Measurements from ENCODE around the gene RAB11FIP4.
"Not testable (repeated sequence)": the region's sequence is repeated elsewhere in the genome, so short reads cannot be mapped to it uniquely, and the experiment has no call there.

RAB11FIP4 gene, protein sequence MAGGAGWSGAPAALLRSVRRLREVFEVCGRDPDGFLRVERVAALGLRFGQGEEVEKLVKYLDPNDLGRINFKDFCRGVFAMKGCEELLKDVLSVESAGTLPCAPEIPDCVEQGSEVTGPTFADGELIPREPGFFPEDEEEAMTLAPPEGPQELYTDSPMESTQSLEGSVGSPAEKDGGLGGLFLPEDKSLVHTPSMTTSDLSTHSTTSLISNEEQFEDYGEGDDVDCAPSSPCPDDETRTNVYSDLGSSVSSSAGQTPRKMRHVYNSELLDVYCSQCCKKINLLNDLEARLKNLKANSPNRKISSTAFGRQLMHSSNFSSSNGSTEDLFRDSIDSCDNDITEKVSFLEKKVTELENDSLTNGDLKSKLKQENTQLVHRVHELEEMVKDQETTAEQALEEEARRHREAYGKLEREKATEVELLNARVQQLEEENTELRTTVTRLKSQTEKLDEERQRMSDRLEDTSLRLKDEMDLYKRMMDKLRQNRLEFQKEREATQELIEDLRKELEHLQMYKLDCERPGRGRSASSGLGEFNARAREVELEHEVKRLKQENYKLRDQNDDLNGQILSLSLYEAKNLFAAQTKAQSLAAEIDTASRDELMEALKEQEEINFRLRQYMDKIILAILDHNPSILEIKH

GRCh38 chr17:31391496-31391949 lies at the start of gene RAB11FIP4:
Gene RAB11FIP4, plus strand, starts transcription at chr17:31391675. Its CDS starts 178 bp downstream, at chr17:31391853.
- DNase-seq, result no peak

GRCh38 chr17:31345191-31345747 lies 46.2 kb upstream of the RAB11FIP4 start:
- not testable (repeated sequence) for DNase-seq

GRCh38 chr17:31349454-31349853 lies 42.0 kb upstream of the RAB11FIP4 start:
- DNase-seq, result no peak

GRCh38 chr17:31355935-31356334 lies 35.5 kb upstream of the RAB11FIP4 start:
- DNase-seq, result no peak

GRCh38 chr17:31357091-31357490 lies 34.4 kb upstream of the RAB11FIP4 start:
- no peak for DNase-seq

GRCh38 chr17:31357839-31358394 lies 33.6 kb upstream of the RAB11FIP4 start:
- DNase-seq, result no peak

- DNase-seq, result no peak
These were observed 27.5 kb upstream of the RAB11FIP4 start for GRCh38 chr17:31364012-31364411.

DNA sequence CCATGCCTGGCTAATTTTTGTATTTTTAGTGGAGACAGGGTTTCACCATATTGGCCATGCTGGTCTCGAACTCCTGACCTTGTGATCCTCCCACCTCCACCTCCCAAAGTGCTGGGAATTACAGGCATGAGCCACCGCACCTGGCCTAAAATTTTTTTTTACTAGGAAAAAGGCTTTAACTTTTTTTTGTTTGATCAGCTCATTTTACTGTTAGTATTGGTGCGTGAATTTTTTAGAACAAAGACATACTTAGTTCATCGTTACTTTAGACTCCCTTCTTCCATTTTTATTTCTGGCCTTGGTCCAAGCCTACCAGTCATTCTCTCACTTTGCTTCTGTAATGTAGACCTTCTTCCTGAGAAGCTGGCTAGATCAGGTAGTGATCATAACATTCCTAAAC lies 25.4 kb upstream of the RAB11FIP4 start:
- no peak for DNase-seq

DNA sequence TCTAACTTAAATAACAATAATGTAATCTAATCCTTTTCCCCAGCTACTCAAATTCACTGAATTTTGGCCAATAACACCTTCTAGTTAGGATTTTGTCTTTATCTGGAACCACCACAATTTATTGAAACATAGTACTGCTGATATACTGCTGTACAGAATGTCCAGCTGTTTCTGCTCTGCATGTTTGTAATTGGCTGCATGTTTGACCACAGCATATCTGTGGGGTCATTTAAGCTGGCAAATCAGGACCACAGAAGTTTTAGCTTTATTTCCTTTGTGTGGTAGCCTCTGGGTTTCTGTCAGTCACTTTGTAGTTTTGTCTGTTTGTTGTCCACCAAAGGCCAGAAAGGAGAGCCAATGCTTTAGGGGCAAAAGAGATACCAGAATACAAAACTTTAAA lies 22.2 kb upstream of the RAB11FIP4 start:
- DNase-seq, result no peak

GRCh38 chr17:31371511-31372097 lies 19.9 kb upstream of the RAB11FIP4 start:
- no peak for DNase-seq

GRCh38 chr17:31373150-31374093 lies 18.1 kb upstream of the RAB11FIP4 start:
- DNase-seq, result no peak

GRCh38 chr17:31374094-31374447 lies 17.4 kb upstream of the RAB11FIP4 start:
- no peak for DNase-seq

DNA sequence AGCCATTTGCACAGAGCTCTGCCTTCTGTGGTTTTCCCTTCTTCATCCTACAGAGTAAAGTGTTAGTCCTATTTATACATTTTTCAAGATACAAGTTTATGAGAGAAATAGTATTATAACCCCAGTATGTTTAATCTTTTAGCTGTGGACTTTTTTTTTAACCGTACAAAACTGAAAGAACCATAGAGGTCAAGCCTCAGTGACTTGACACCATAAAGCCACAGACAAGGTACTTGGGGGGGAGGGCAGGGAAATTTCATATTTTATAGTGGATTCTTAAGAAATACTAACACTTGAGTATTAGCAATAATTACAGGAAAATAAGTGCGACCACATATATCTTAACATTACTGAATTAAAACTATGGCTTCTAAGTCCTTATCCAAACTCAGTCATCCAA lies 17.0 kb upstream of the RAB11FIP4 start:
- no peak for DNase-seq

DNA sequence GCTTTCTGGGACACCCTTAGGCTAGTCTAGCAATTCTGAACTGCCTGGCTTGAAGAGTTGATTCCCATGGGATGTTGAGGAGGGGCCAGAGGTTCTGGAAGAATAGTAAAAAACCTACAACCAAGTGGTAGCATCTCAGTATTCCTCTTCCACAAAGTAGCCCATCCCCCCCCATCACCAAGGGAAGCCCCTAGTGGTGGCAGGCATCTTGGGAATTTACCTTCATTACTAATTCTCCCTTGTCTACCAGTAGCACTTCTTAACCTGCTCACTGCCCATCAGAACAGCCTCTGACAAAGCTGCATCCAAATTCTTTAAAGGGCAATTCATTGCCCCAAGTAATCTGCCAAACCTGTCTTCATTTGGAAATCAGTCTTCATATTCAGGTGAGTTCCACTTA lies 12.8 kb upstream of the RAB11FIP4 start:
- DNase-seq, result no peak

- no peak for DNase-seq
These were observed 11.8 kb upstream of the RAB11FIP4 start for GRCh38 chr17:31379597-31380205.

- DNase-seq, result no peak
These were observed 10.3 kb upstream of the RAB11FIP4 start for GRCh38 chr17:31381165-31381668.

DNA sequence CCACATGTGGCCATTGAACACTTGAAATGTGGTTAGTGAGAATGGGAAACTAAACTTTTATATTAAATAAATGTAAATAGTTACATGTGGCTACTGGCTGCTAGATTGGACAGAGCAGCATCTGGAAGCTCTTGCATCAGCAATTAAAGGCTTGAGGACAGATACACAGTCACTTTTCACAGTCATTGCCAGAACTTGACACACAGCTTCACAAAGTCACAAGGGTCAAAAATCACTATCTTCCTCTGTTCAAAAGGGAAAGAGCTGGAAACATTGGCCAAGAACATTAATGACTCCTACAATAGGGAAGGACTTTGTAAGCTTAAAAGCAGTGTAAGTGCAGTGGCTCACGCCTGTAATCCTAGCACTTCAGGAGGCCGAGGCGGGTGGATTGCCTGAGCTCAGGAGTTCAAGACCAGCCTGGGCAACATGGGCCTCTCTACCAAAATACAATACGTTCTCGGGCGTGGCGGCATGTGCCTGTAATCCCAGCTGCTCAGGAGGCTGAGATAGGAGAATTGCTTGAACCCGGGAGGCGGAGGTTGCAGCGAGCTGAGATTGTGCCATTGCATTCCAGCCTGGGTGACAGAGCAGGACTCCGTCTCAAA lies 8.7 kb upstream of the RAB11FIP4 start:
- DNase-seq, result not testable (repeated sequence)

DNA sequence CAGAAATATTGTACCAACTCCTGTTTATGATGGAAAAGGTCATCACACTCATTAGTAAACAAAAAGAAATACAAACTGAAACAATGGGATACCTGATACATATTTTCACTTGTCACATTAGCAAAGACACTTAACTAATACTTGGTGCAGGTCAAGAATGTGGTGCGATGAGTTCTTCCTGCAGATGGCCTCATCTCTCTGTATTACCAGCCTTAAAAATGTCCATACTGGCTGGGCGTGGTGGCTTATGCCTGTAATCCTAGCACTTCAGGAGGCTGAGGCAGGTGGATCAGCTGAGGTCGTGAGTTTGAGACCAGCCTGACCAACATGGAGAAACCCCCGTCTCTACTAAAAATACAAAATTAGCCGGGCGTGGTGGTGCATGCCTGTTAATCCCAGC lies 8.0 kb upstream of the RAB11FIP4 start:
- DNase-seq, result not testable (repeated sequence)

- no peak for DNase-seq
These were observed 5.8 kb upstream of the RAB11FIP4 start for GRCh38 chr17:31385428-31386285.

GRCh38 chr17:31386542-31387075 lies 4.9 kb upstream of the RAB11FIP4 start:
- no peak for DNase-seq

Data from 8988T (cell line).